CD14-positive monocyte (primary cell): Measurements from ENCODE around the gene CIITA. TPM values are rescaled to one million over a fixed set of nuclear protein-coding genes. Genes with fewer than 3 reads are reported as not detected.
A peak's percentile ranks its signal among the peaks of the same experiment; 100 is the strongest.

Experiments used
- DNase-seq, 3 donors: peaks; one replicate each; pipeline ENCODE4 v3.0.0-alpha.2; 2011 to 2022
- H2AFZ ChIP-seq: 2 replicates; pipeline ENCODE4 v1.6.0; 2012; ENCODE audit warnings: mild to moderate bottlenecking, low read depth, low read length, inconsistent platforms; ENCODE audit not compliant: insufficient read depth, poor library complexity, severe bottlenecking
- H3K27ac ChIP-seq, 2 donors: 1 replicate in 1 of 2; 2 replicates in 1 of 2; pipeline ENCODE4 v1.5.1; 2012 to 2013; ENCODE audit warnings: low read length in 2 of 2, control low read depth in 1 of 2, inconsistent platforms in 1 of 2, low read depth in 1 of 2, mild to moderate bottlenecking in 1 of 2
- H3K27me3 ChIP-seq, 2 donors: one replicate each; pipeline versions ENCODE4 v1.6.0 to v1.6.1; 2011 to 2013; ENCODE audit warnings: low read length in 2 of 2; ENCODE audit not compliant: control insufficient read depth in 2 of 2, insufficient read depth in 2 of 2
- H3K36me3 ChIP-seq, 2 donors: replicated peaks in 1 of 2; 1 replicate in 1 of 2; 2 replicates in 1 of 2; pipeline versions ENCODE4 v1.5.1 to v1.6.1; 2012 to 2013; ENCODE audit warnings: low read length in 2 of 2, control low read depth in 1 of 2, inconsistent platforms in 1 of 2, mild to moderate bottlenecking in 1 of 2; ENCODE audit not compliant: insufficient read depth in 2 of 2, control insufficient read depth in 1 of 2
- H3K4me1 ChIP-seq, 2 donors: 1 replicate in 1 of 2; 2 replicates in 1 of 2; pipeline versions ENCODE4 v1.5.1 to v1.6.1; 2012 to 2013; ENCODE audit warnings: low read length in 2 of 2, control low read depth in 1 of 2, inconsistent platforms in 1 of 2, mild to moderate bottlenecking in 1 of 2, moderate library complexity in 1 of 2; ENCODE audit not compliant: insufficient read depth in 2 of 2, control insufficient read depth in 1 of 2
- H3K4me2 ChIP-seq: replicated peaks from 2 replicates; pipeline ENCODE3; 2012; ENCODE audit warnings: low read length, moderate library complexity, mild to moderate bottlenecking; ENCODE audit not compliant: poor library complexity, severe bottlenecking; ENCODE audit errors: extremely low read depth
- H3K4me3 ChIP-seq, 3 experiments: fragments of 200-600 bp in 1 of 3; sonication (generic) in 1 of 3; replicated peaks in 1 of 3; 1 replicate in 2 of 3; 2 replicates in 1 of 3; pipeline ENCODE4 v1.5.1; 2011 to 2013; ENCODE audit warnings: low read length in 3 of 3, mild to moderate bottlenecking in 3 of 3, control low read depth in 2 of 3, low read depth in 2 of 3, inconsistent platforms in 1 of 3, moderate library complexity in 1 of 3
- H3K79me2 ChIP-seq: 2 replicates; pipeline ENCODE4 v1.6.0; 2012; ENCODE audit warnings: mild to moderate bottlenecking, control low read depth, inconsistent platforms, low read length, moderate library complexity; ENCODE audit not compliant: insufficient read depth
- H3K9ac ChIP-seq: 2 replicates; pipeline ENCODE4 v1.6.0; 2017; ENCODE audit warnings: low read length, mild to moderate bottlenecking; ENCODE audit not compliant: insufficient read depth, poor library complexity, severe bottlenecking
- H3K9me3 ChIP-seq, 2 donors: replicated peaks in 1 of 2; 1 replicate in 1 of 2; 2 replicates in 1 of 2; pipeline versions ENCODE4 v1.5.1 to v1.6.1; 2012 to 2013; ENCODE audit warnings: low read length in 2 of 2, control low read depth in 1 of 2; ENCODE audit not compliant: control insufficient read depth in 1 of 2, insufficient read depth in 1 of 2
- H4K20me1 ChIP-seq: 2 replicates; pipeline ENCODE4 v1.6.0; 2012; ENCODE audit warnings: mild to moderate bottlenecking, low read length, control low read depth, moderate library complexity; ENCODE audit not compliant: insufficient read depth
- H3K27ac Mint-ChIP-seq, 7 donors: one replicate each; pipeline ENCODE4 v1.8.0; 2020; ENCODE audit warnings: mild to moderate bottlenecking in 7 of 7, mixed read lengths in 7 of 7, moderate library complexity in 6 of 7, inconsistent platforms in 2 of 7
- H3K27me3 Mint-ChIP-seq, 3 donors: one replicate each; pipeline ENCODE4 v1.8.0; 2021 to 2022; ENCODE audit warnings: low read depth in 3 of 3, mild to moderate bottlenecking in 3 of 3, mixed read lengths in 3 of 3, moderate library complexity in 3 of 3, inconsistent platforms in 1 of 3
- H3K36me3 Mint-ChIP-seq, 2 donors: one replicate each; pipeline ENCODE4 v1.8.0; 2020; ENCODE audit warnings: mixed read lengths in 2 of 2, inconsistent platforms in 1 of 2, mild to moderate bottlenecking in 1 of 2
- H3K4me1 Mint-ChIP-seq: one replicate; pipeline ENCODE4 v1.8.0; 2020; ENCODE audit warnings: mild to moderate bottlenecking, mixed read lengths
- H3K4me3 Mint-ChIP-seq, 2 donors: one replicate each; pipeline ENCODE4 v1.8.0; 2020; ENCODE audit warnings: mild to moderate bottlenecking in 2 of 2, mixed read lengths in 2 of 2, moderate library complexity in 1 of 2
- H3K9me3 Mint-ChIP-seq, 7 donors: one replicate each; pipeline ENCODE4 v1.8.0; 2020 to 2022; ENCODE audit warnings: mixed read lengths in 7 of 7, mild to moderate bottlenecking in 6 of 7, moderate library complexity in 6 of 7, inconsistent platforms in 2 of 7
- CTCF ChIP-seq: fragments of 200-600 bp; IDR thresholded peaks from one replicate; pipeline ENCODE4 v1.8.0; 2022; ENCODE audit warnings: antibody characterized with exemption, mild to moderate bottlenecking
- WGBS: methylation state at CpG from one replicate; pipeline ENCODE4 v1.1.5; 2013; ENCODE audit warnings: missing lambda C conversion rate; ENCODE audit not compliant: insufficient coverage; 5-methylcytosine and 5-hydroxymethylcytosine counted together
- intact Hi-C, 2 donors: fragments of 100-400 bp; cut with micrococcal nuclease; formaldehyde crosslinking; loops; one replicate each; pipeline versions ENCODE4 v1.15.0 to v1.15.1; 2023
- polyA plus RNA-seq, 3 donors: library from polyadenylated mRNA; depleted of rRNA in 1 of 3; unstranded in 2 of 3; stranded (reverse) in 1 of 3; fragments of 300-500 nt in 2 of 3; fragments of >200 nt in 1 of 3; fragmentation: Illumina TruSeq in 2 of 3; gene quantifications; 1 replicate in 2 of 3; 2 replicates in 1 of 3; pipeline ENCODE4 v1.2.3, GENCODE V29; 2012 to 2021

Gene CIITA
- polyA plus RNA-seq, 3 donors = 15.6 to 178 (median 22.1) TPM

DNA sequence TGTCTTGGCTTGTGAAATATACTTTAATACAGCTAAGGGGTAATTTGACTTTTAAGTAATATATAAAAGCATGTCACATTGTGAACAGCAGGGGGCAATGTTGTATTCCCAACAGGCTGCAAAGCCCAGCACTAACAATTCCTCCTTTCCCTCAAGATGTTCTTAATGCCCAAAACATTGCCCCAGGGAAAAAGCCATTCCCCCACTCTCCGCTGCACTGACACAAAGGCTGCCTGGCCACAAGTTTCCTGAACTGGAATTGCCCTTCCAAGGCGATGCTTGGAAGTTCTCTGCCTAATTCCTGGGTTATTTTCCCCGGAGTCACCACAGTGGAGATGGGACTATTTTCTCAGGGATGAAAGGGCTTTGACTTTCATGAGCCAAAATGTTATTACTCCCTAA is 94.6 kb downstream of the CIITA start:
- Histone ChIP-seq H3K36me3 (peaks cover 45 to 80% of the 10 kb centered on the region in 2 donors), H3K79me2 (no peaks in the 10 kb centered on the region), H3K27ac (no peak overlapping the region), H3K9me3 (no peaks in the 10 kb centered on the region), H3K4me2 (no peak overlapping the region), H3K27me3 (no peaks in the 10 kb centered on the region), H3K9ac (no peak overlapping the region), H2AFZ (no peak overlapping the region), H3K4me1 (peaks cover 5 to 8% of the 10 kb centered on the region in 2 donors), H3K4me3 (no peak overlapping the region), H4K20me1 (peaks cover 17% of the 10 kb centered on the region)
- Mint-ChIP-seq H3K36me3 (peaks cover 55 to 75% of the 10 kb centered on the region in 2 donors), H3K4me1 (peaks cover 19% of the 10 kb centered on the region), H3K4me3 (no peak overlapping the region), H3K27ac (no peak overlapping the region), H3K9me3 (peaks cover 0 to 3% (median 0%) of the 10 kb centered on the region in 7 donors), H3K27me3 (peaks cover 0 to 4% (median 0%) of the 10 kb centered on the region in 3 donors)
- WGBS = 80% methylated on average over 1 of the region's 3 CpGs
- peak; percentile 80 for TF ChIP-seq CTCF
- intact Hi-C loops = loop anchor here in 1 of 2 donors (5.0 kb wide), 1 partner anchor 286 kb away; the partner anchor contains the start of gene SOCS1
- DNase-seq = peak; percentile 35 to 55 (median 47)

DNA sequence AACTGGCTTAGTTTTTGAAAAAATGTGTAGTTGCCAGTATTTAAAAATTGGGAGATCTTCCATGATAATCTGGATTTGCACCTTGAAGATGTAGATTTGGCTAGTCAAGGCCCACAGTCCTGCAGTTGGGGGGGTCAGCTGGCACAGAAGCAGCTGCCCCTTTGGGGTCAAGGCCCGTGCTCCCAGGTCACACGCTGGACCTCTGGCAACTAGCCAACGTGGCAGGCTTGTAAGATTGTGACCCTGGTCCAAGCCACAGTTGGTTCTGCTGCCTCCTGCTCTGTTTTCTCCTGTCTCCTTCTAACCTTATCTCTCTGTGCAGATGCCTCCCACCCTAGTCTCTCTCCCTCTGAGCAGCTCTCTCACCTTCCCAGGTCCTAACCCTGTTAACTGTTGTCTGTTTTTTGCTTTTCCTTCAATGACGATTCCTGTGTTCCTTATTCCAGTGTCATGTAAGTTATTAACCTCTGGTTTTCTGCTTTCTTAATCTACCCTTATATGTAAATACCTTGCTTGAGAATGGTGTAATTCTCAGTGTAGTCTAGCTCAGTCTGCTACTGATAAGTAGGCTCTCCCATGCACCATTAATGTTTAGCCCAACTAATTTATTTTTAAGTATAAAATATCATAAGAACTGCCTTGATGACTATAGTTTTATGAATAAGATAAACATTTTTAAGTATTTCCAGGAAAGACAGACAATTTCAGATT is 95.3 kb downstream of the CIITA start:
- H3K27ac ChIP-seq = no peak overlapping the region

More for the DNA sequence above, 95.3 kb downstream of the CIITA start:
- no peaks in the 10 kb centered on the region for H3K9me3 ChIP-seq
- peaks cover 48 to 80% of the 10 kb centered on the region in 2 donors for H3K36me3 ChIP-seq
- H4K20me1 ChIP-seq = peaks cover 11% of the 10 kb centered on the region
- H3K36me3 Mint-ChIP-seq = peaks cover 55 to 76% of the 10 kb centered on the region in 2 donors
- H3K4me1 Mint-ChIP-seq = peaks cover 19% of the 10 kb centered on the region
- no peak overlapping the region for H3K4me3 ChIP-seq
- H3K27me3 Mint-ChIP-seq = peaks cover 0 to 4% (median 1%) of the 10 kb centered on the region in 3 donors
- intact Hi-C loops = loop anchor here in 1 of 2 donors (5.0 kb wide), 1 partner anchor 285 kb away; the partner anchor contains the start of gene SOCS1
- no peak overlapping the region for H3K4me2 ChIP-seq
- TF ChIP-seq CTCF = no peak
- no peak overlapping the region for H3K9ac ChIP-seq
- H3K27me3 ChIP-seq = no peaks in the 10 kb centered on the region
- H3K9me3 Mint-ChIP-seq = peaks cover 0 to 3% (median 0%) of the 10 kb centered on the region in 7 donors
- no peak for DNase-seq
- no peaks in the 10 kb centered on the region for H3K79me2 ChIP-seq
- no peak overlapping the region for H3K4me3 Mint-ChIP-seq
- H3K4me1 ChIP-seq = peaks cover 5 to 8% of the 10 kb centered on the region in 2 donors
- WGBS = 59% methylated on average over 3 of the region's 4 CpGs
- H3K27ac Mint-ChIP-seq = no peak overlapping the region
- H2AFZ ChIP-seq = no peak overlapping the region
